CD4-positive, alpha-beta T cell treated with Interleukin-17A for 1 hour (primary cell): ENCODE measurements around the gene MAD2L2.

Source experiments
- DNase-seq: peaks from one replicate; pipeline ENCODE4 v3.0.0-alpha.2; 2020

MAD2L2 gene

GRCh38 chr1:11681071-11681771, at the start of gene MAD2L2:
Gene MAD2L2 (minus strand): TSS chr1:11681148. CDS start chr1:11680601, 547 bp downstream.
- DNase-seq: peak; percentile 90

GRCh38 chr1:11730429-11730891, 49.5 kb upstream of the MAD2L2 start:
- DNase-seq: peak; percentile 68

- no peak for DNase-seq
Observed at GRCh38 chr1:11729498-11730428, 48.8 kb upstream of the MAD2L2 start.

- DNase-seq: no peak
Observed at GRCh38 chr1:11729155-11729497, 48.2 kb upstream of the MAD2L2 start.

- DNase-seq: no peak
Observed at GRCh38 chr1:11728126-11728806, 47.3 kb upstream of the MAD2L2 start.

GRCh38 chr1:11727119-11727518, 46.2 kb upstream of the MAD2L2 start:
- DNase-seq: no peak

GRCh38 chr1:11725616-11726015, 44.7 kb upstream of the MAD2L2 start:
- no peak for DNase-seq

- DNase-seq: no peak
Observed at GRCh38 chr1:11722538-11722937, 41.6 kb upstream of the MAD2L2 start.

- no peak for DNase-seq
Observed at GRCh38 chr1:11721311-11721710, 40.4 kb upstream of the MAD2L2 start.

GRCh38 chr1:11720525-11720924, 39.6 kb upstream of the MAD2L2 start:
- no peak for DNase-seq

GRCh38 chr1:11720033-11720376, 39.1 kb upstream of the MAD2L2 start:
- no peak for DNase-seq

- DNase-seq: peak; percentile 88
Observed at GRCh38 chr1:11719313-11720032, 38.5 kb upstream of the MAD2L2 start.

GRCh38 chr1:11714831-11715575, 34.1 kb upstream of the MAD2L2 start:
- DNase-seq: no peak

GRCh38 chr1:11713095-11713494, 32.1 kb upstream of the MAD2L2 start:
- DNase-seq: no peak

- no peak for DNase-seq
Observed at GRCh38 chr1:11712285-11712684, 31.3 kb upstream of the MAD2L2 start.

- DNase-seq: no peak
Observed at GRCh38 chr1:11711490-11711889, 30.5 kb upstream of the MAD2L2 start.

- DNase-seq: no peak
Observed at GRCh38 chr1:11708554-11709350, 27.8 kb upstream of the MAD2L2 start.

- no peak for DNase-seq
Observed at GRCh38 chr1:11707621-11708276, 26.8 kb upstream of the MAD2L2 start.

- DNase-seq: no peak
Observed at GRCh38 chr1:11706292-11706691, 25.3 kb upstream of the MAD2L2 start.

- DNase-seq: no peak
Observed at GRCh38 chr1:11705596-11705995, 24.6 kb upstream of the MAD2L2 start.
